Neutrophil (primary cell): ENCODE measurements around the gene ALKAL2.

ENCODE experiments used
- H3K27ac ChIP-seq: fragments of 200-600 bp; sonication (generic); 2 replicates; pipeline ENCODE4 v1.5.1; 2016; ENCODE audit warnings: mild to moderate bottlenecking, moderate library complexity
- H3K27me3 ChIP-seq: fragments of 200-600 bp; sonication (generic); 2 replicates; pipeline ENCODE4 v1.6.0; 2016; ENCODE audit warnings: mild to moderate bottlenecking
- H3K36me3 ChIP-seq: fragments of 200-600 bp; sonication (generic); 2 replicates; pipeline ENCODE4 v1.5.1; 2017
- H3K4me1 ChIP-seq, 2 experiments: fragments of 200-600 bp in 1 of 2; sonication (generic) in 1 of 2; 1 replicate in 1 of 2; 2 replicates in 1 of 2; pipeline versions ENCODE4 v1.5.1 to v1.6.1; 2013 to 2016; ENCODE audit warnings: low read depth in 1 of 2, low read length in 1 of 2, mild to moderate bottlenecking in 1 of 2, moderate library complexity in 1 of 2; ENCODE audit not compliant: control insufficient read depth in 1 of 2, insufficient read depth in 1 of 2
- H3K4me3 ChIP-seq, 2 experiments: fragments of 200-600 bp in 1 of 2; sonication (generic) in 1 of 2; 1 replicate in 1 of 2; 2 replicates in 1 of 2; pipeline ENCODE4 v1.5.1; 2013 to 2016; ENCODE audit warnings: low read depth in 1 of 2, low read length in 1 of 2, mild to moderate bottlenecking in 1 of 2, moderate library complexity in 1 of 2
- H3K9me3 ChIP-seq: fragments of 200-600 bp; sonication (generic); 2 replicates; pipeline ENCODE4 v1.5.1; 2016
- CTCF ChIP-seq: fragments of 200-600 bp; sonication (generic); IDR thresholded peaks from 2 replicates; pipeline ENCODE4 v1.5.1; 2016; ENCODE audit warnings: antibody characterized with exemption

The ALKAL2 gene

GRCh38 chr2:314561-315336 is 26.9 kb upstream of the ALKAL2 start:
- no peaks in the 10 kb centered on the region for H3K9me3 ChIP-seq
- no peaks in the 10 kb centered on the region for H3K27me3 ChIP-seq
- TF ChIP-seq CTCF, result no peak
- H3K4me3 ChIP-seq, result no peak overlapping the region
- no peaks in the 10 kb centered on the region for H3K36me3 ChIP-seq
- H3K4me1 ChIP-seq, result no peaks in the 10 kb centered on the region
- no peak overlapping the region for H3K27ac ChIP-seq

GRCh38 chr2:313991-314390 is 26.1 kb upstream of the ALKAL2 start:
- Histone ChIP-seq H3K4me3 (no peak overlapping the region), H3K27ac (no peak overlapping the region), H3K27me3 (no peaks in the 10 kb centered on the region), H3K9me3 (no peaks in the 10 kb centered on the region), H3K4me1 (no peaks in the 10 kb centered on the region), H3K36me3 (no peaks in the 10 kb centered on the region)
- no peak for TF ChIP-seq CTCF

- no peak for TF ChIP-seq CTCF
These were observed 23.1 kb upstream of the ALKAL2 start for GRCh38 chr2:310994-311393.

GRCh38 chr2:309954-310510 is 22.1 kb upstream of the ALKAL2 start:
- TF ChIP-seq CTCF, result no peak
- no peak overlapping the region for H3K4me3 ChIP-seq
- H3K36me3 ChIP-seq, result no peaks in the 10 kb centered on the region
- no peak overlapping the region for H3K27ac ChIP-seq
- H3K27me3 ChIP-seq, result no peaks in the 10 kb centered on the region
- H3K9me3 ChIP-seq, result no peaks in the 10 kb centered on the region
- H3K4me1 ChIP-seq, result no peaks in the 10 kb centered on the region

More at GRCh38 chr2:310994-311393, 23.1 kb upstream of the ALKAL2 start:
- H3K27ac ChIP-seq, result no peak overlapping the region
- no peaks in the 10 kb centered on the region for H3K4me1 ChIP-seq
- no peaks in the 10 kb centered on the region for H3K9me3 ChIP-seq
- no peak overlapping the region for H3K4me3 ChIP-seq
- H3K36me3 ChIP-seq, result no peaks in the 10 kb centered on the region
- no peaks in the 10 kb centered on the region for H3K27me3 ChIP-seq

- no peak overlapping the region for H3K4me3 ChIP-seq
- H3K27ac ChIP-seq, result no peak overlapping the region
- no peaks in the 10 kb centered on the region for H3K36me3 ChIP-seq
- H3K9me3 ChIP-seq, result no peaks in the 10 kb centered on the region
- no peaks in the 10 kb centered on the region for H3K4me1 ChIP-seq
- H3K27me3 ChIP-seq, result no peaks in the 10 kb centered on the region
- TF ChIP-seq CTCF, result no peak
These were observed 21.5 kb upstream of the ALKAL2 start for GRCh38 chr2:309148-309953.
